Activated CD4-positive, alpha-beta T cell treated with anti-CD3 and anti-CD28 coated beads, Interleukin-2, amount 50 U/mL, for 4 hours (primary cell): ENCODE measurements around the gene CUL9.

ENCODE experiments used
- DNase-seq, 2 experiments: peaks; one replicate each; pipeline ENCODE4 v3.0.0-alpha.2; 2020

CUL9 gene

DNA sequence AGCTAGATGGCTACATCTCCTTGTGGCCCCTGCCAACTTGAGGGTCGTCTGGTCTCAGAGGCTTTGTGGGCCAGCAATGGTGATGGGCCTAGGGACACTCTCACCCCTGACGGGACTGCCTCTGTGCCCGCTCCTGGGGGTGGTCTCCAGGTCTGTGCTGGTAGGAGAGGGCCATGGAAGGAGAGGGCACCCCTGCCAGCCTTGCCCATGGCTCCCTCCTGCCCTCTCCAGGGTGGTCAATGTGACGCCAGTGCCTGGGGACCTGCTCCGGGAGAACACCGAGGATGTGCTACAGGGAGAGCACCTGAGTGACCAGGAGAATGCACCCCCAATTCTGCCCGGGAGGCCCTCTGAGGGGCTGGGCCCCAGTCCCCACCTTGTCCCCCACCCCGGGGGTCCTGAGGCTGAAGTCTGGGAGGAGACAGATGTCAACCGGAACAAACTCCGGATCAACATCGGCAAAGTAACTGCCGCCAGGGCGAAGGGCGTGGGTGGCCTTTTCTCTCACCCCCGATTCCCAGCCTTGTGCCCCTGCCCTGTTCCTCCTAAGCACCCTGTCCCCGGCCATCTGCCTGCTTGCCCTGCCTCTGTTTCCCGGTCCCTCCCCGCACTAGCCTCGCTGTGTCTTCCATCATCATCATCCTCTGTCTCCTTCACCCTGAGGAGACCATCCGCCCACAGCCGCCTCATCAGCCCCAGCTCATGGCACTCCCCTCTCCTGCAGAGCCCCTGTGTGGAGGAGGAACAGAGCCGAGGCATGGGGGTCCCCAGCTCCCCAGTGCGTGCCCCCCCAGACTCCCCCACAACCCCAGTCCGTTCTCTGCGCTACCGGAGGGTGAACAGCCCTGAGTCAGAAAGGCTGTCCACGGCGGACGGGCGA is 77.1 kb downstream of the CUL9 start:
- no peak for DNase-seq

DNA sequence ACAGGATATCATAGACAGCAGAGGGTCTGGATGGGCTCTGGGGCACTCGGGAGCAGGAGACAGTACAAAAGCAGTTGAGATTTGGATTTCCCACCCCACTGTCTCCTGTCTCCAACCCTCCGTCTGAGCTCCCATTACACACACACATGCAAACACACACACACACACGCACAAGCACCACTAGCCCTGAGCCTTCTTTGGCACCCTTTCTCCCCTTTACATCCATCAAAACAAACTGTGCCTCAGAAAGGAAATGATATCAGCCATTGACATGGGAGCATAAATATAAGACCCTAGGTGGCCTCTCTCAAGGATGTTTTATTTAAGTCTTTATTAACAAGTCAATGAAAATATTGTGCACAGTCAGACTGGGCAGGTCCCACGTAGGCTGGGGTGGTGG is 78.8 kb downstream of the CUL9 start:
- no peak for DNase-seq

DNA sequence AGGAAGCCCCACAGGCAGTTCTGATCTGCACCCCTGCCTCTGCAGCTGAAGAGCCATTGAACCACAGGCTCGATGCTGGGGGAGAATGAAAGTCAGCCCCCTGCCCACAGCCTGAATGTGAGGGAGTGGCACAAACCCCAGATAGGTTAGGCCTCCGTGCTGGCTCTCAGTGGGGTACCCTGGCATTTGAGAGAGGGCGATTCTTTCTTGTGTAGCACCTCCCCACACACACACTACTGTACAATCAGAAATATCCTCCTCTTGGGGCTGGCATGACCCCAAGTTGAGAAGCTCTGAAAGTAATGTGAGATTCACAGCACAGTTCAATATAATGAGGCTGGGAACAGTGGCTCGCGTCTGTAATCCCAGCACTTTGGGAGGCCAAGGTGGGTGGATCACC is 79.2 kb downstream of the CUL9 start:
- no peak for DNase-seq

DNA sequence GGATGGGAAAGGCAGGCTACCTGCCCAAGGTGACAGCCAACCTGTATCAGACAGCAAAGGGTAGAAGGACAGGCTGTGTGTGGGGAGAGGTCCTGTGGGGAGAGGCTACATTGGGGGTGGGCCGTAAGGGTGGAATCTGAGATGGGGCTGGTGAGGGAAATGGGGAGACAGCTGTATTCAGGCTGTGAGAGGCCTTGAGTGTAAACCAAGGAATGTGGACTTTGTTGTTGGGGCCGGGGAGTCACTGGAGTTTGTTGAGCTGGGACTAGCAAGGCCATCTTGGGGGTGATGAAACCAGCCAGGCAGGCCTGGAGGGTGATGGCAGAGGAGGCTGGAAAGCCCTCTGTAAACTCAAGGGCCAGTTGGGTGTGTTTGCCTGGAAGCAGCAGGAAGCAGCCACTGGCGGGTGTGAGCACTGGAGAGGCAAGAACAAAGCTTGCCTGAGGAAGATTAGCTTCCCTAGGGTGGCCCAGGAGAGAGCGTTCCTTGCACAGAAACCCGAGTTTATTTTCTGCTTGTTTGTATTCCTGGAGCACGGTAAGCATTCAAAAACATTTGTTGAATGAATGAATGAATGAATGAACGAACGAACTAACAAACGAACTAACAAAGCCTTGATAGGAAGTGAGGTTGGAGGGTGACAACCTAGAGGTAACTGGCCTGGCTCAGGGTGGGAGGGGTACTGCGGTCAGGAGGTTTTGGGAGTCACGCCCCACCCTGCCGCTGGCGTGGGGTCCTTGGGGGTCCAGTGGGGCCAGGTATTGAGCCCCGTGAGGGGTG is 80.2 kb downstream of the CUL9 start:
- DNase-seq, result no peak

DNA sequence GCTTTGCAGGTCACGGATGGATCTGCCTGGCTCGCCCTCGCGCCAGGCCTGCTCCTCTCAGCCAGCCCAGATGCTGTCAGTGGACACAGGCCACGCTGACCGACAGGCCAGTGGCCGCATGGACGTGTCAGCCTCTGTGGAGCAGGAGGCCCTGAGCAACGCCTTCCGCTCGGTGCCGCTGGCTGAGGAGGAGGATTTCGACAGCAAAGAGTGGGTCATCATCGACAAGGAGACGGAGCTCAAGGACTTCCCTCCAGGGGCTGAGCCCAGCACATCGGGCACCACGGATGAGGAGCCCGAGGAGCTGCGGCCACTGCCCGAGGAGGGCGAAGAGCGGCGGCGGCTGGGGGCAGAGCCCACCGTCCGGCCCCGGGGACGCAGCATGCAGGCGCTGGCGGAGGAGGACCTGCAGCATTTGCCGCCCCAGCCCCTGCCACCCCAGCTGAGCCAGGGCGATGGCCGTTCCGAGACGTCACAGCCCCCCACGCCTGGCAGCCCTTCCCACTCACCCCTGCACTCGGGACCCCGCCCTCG is 80.9 kb downstream of the CUL9 start:
- no peak for DNase-seq

DNA sequence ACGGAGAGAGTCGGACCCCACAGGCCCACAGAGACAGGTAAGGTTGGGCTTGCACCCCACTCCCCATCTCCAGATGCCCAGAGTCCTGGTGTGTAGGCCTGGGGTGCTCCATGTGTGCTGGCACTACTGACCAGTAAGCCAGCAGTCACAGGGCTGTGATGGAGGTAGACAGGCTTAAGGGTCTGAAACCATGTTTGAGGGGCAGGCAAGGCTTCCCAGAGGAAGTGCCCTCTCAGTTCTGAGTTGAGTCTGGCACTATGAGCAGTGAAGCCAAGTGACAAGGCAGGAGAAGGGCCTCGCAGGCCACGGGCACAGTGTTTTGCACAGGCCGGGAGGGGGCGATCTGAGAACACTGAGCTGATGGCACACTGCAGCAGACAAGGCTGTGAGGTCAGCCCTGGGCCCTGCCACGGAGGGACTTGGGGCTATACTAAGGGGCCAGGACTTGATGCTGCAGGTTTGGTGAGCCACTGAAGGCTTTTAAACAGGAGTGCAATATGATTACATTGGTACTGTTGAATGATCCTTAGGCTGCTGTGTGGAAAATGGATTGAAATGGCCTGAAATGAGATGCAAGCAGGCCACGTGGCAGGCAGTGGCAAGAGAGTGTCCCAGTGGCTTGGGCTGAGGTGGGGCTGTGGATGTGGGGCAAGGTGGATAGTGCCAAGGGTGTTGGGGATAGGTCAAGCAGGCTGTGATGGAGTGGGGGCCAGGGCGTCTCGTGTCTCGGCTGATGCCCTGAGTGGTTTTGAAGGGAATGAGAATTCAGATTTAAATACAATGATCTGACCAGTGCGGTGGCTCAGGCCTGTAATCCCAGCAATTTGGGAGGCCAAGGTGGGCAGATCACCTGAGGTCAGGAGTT is 81.5 kb downstream of the CUL9 start:
- DNase-seq, result peak; percentile 74 to 76

DNA sequence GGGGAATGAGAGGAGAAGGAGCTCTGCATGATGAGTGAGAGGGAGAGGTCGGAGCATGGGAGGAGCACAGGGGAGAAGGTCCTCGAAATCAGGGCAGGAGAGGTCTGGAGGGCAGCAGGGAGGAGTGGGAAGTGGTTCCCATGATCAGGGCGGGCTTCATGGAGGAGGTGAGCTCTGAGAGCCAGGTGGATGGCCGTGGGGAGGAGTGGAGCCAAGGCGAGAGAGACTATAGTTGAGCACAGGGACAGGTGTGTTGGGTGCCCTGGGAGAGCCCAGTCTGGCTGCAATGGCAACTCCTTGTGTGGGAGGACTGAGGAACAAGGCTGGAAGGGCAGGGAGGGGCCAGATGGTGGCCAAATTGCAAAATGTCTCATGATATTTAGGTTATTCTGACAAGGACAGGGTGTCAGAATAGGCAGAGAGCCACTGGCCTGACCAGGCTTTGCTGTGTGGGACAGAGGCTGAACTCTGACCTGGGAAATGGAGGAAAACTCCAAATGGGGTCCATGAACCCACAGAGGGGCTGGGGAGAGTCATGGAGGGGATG is 82.7 kb downstream of the CUL9 start:
- DNase-seq, result no peak

DNA sequence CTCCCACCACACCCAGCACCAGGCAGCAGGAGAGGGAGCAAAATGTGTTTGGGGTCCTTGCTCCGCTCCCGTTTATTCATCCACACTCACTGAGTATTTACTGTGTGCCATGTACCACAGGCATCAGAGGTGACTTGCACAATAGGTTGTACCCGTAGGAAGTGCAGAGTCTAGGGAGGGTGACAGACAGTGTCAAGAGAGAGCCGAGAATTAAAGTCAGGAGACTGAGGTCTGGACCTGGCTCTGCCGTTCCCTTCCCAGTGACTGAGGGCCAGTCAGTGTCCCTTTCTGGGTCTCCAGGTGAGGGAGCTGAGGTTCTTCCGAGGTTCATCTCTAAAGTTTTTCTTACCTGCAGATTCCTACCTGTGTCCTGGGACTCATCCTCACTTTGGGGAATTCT is 83.6 kb downstream of the CUL9 start:
- DNase-seq, result no peak

DNA sequence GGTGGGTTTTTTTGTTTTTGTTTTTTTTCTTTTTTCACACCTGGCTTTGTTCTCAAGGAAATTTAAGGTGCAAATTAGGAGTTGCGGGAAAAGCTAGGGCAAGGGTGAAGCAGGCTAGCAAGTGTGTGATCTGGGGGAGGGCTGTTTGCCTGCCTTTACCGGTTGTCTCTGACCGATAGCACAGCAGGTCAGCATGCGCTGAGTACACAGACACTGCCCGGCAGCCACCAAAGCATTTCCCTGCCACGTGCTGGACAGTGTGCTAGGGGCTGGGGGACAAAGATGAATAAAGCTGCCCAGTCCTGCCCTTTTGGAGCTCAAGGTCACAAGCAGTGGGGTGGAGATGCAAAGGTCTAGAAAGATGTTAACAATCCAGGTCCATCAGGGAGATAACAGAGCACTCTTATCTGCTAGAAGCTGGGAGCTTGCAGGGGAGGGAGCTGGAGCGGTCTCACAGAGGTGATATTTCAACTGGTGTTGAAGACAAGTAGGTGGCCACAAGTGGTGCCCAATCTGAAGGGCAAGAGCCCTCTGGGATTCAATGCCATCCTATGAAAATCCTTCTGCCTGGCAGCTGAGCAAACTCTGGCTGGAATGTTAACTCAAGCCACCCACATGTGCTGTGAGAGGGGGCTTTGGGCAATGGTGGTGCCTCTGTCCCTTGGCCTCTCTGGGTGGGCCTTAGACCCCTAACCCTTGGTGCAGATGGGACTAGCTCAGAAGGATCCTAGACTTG is 85.8 kb downstream of the CUL9 start:
- DNase-seq, result no peak

DNA sequence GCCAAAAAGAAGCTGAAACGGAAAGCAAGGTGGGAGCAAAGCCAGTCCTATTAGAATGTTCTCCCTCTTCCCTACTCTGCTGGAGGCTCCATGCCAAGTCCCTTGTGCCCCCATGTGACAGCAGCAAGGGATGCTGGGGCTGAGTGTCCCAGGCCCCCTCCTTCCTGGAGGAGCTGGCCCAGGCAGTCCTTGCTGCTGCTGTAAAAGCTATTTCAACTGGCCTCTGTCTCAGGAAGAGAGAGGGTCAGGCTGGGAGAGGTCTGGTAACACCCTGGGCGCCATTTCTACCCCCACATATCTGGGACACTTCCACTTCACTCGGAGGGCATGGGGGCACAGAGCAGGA is 86.3 kb downstream of the CUL9 start:
- DNase-seq, result no peak

DNA sequence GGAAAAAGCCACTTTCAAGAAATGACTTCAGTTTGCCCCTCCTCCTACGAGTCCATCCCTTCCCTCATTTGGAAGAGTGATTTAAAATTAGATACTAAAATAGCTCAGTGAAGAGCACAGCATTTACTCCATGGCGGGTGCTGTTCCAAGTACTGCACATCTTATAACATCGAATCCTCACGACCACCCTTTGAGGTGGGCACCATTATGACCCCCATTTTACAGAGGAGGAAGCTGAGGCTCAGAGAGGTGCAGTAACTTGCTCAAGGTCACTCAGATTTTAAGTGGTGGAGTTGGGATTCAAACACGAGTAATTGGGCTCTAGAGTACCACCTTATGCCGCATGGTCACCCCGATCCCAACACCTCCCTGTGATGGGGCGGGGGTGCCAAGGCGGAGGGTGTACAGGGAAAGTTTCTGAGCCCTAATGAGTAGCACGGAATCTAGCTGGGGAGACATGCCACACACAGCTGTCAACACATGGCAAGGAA is 86.8 kb downstream of the CUL9 start:
- DNase-seq, result no peak

DNA sequence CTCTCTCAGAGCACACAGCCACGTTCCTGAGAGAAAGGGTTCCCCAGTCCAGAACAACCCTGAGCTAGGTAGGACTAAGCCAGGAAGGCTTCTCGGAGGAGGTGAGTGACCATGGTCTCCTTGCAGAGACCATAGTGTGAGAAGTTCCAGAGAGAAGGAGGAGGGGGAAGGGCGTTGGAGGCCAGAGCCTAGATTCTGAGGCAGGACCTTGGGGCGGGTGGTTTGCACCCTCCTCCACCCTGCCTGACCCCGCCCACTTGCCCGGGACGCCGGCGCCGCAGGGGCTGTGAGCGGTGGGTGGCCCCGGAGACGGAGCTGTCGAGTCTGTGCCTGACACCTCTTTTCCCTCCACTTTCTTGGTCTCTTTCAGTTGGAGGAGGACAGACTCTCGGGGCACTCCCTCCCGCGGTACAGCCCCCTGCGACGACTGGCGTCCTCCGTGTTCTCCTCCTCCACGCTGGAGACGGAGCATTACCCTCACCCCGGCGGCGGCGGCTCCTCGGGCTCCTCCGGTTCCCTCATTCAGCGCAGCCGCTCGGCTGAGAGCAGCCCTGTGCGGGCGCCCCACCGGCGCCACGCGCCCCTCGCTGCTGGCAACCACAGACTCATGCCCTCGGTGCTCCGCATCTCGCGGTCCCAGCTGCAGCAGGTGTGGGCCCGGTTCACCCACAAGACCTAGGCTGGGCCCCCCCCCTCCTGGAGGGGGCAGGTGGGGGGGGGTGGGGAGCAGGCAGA is 87.4 kb downstream of the CUL9 start:
- DNase-seq, result peak; percentile 27 to 34

DNA sequence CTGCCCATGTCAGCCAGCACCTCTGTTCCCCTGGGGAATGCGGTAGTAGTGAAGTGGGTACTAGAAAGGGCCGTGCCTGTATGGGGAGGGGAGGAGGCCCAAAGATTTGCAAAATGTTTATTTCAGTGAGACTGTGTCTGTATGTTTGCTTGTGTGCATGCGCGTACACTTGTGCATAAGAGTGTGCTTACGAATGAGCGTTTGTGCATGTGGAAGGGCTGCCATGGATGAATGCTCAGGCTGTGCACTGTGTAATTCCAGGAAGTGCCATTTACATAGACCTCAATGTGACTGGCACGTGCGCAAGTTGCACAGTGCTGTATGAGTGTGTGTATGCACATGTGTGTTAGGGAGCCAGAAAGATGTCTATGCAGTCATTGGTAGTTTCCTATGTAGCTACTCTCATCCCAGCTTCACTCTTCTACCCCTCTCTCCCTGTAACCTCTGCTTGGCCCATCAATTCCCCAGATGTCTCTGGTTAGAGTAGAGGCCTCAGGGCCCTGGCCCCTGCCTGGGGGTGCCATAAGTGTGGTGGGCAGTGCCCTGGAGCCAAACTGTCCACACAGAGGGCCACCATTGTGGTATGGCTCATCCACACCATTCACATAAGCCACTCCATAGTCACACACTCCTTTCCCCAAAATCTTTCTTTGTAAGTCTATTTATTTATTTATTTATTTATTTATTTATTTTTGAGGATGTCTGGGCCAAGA is 89.3 kb downstream of the CUL9 start:
- no peak for DNase-seq

DNA sequence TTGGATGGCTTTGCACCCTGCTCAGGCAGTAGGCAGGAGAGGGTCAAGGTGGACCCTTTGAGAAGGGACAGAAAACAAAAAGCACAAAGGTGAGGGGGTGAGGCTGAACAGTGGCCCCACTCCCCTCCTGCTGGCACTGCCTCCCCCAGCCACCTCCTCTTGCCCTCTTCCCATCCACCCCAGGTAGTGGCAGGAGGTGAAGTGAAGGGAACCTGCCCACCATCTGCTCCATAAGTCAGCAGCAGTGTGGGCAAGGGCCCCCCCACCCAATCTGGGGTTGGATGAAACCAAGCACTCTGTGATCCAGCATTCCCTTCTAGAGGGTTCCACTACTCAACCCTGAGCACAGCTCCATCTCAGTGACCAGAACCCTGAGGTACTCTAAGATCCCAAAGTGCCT is 89.9 kb downstream of the CUL9 start:
- no peak for DNase-seq

DNA sequence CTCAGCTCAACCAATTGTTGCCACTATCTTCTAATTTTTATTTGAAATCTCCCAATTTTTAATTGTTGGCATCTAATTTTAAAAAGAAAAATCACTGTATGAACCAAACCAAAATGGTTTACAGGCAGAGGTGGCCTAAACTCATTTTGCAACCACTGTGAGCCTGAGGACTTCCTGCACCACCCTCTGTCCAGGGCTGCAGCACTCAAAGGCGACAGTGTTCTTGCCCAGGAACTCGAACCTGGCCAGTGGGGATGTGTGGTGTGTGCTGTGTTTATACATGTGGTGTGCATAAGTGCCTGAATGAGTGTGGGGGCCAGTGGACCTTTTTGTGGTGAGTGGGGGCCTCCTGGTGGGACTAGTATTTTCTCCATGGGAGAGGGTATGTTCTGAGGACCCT is 91.7 kb downstream of the CUL9 start:
- no peak for DNase-seq
